ENCODE measurements around the gene BIRC2.
"Not testable (repeated sequence)": the region's sequence is repeated elsewhere in the genome, so short reads cannot be mapped to it uniquely, and the experiment has no call there.

The BIRC2 gene

DNA sequence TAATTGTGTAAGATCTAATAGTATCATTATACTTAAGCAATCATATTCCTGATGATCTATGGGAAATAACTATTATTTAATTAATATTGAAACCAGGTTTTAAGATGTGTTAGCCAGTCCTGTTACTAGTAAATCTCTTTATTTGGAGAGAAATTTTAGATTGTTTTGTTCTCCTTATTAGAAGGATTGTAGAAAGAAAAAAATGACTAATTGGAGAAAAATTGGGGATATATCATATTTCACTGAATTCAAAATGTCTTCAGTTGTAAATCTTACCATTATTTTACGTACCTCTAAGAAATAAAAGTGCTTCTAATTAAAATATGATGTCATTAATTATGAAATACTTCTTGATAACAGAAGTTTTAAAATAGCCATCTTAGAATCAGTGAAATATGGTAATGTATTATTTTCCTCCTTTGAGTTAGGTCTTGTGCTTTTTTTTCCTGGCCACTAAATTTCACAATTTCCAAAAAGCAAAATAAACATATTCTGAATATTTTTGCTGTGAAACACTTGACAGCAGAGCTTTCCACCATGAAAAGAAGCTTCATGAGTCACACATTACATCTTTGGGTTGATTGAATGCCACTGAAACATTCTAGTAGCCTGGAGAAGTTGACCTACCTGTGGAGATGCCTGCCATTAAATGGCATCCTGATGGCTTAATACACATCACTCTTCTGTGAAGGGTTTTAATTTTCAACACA is 23.3 kb upstream of the BIRC2 start:
- no peak for DNase-seq (ENCODE audit: low spot score)

DNA sequence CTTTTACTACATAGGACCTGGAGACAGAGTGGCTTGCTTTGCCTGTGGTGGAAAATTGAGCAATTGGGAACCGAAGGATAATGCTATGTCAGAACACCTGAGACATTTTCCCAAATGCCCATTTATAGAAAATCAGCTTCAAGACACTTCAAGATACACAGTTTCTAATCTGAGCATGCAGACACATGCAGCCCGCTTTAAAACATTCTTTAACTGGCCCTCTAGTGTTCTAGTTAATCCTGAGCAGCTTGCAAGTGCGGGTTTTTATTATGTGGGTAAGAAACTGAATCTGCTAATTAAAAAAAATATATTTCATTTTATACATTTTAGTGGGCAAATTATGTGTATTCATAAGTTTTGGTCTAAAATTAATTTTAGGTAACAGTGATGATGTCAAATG is 21.9 kb upstream of the BIRC2 start:
- DNase-seq (ENCODE audit: low spot score) = no peak

DNA sequence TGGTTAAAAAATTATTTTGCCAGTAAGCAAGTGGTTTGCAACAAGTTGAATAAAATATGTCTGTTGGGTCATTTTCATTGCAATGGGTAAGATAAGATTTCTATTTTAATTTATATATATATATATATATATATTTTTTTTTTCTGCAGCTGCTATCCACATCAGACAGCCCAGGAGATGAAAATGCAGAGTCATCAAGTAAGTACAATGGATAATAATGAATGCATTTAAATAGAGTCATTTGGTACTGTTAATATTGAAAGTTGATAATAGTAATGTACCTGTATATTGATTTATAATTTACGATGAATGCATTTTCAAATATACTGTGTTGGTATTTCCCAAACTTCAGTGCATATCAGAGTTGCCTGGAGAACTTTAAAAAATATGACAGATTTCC is 18.3 kb upstream of the BIRC2 start:
- DNase-seq (ENCODE audit: low spot score) = no peak

DNA sequence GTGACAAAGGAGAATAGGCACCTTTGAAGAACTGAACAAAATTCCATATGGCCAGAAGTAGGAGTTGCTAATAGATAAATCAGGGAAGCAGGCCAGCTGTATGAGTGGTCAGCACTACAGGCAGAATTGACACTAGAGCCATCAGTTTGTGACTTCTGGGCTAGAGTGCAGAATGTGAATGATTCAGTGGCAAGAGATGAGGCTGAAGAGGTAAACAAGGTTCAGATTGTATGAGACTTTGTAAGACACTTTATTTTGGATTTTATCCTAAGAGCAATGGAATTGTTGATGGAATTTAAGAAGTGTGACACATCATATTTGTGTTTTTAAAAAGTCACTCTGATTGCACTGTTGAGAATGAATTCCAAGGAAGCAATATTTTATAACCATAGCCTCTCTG is 16.8 kb upstream of the BIRC2 start:
- no peak for DNase-seq (ENCODE audit: low spot score)

DNA sequence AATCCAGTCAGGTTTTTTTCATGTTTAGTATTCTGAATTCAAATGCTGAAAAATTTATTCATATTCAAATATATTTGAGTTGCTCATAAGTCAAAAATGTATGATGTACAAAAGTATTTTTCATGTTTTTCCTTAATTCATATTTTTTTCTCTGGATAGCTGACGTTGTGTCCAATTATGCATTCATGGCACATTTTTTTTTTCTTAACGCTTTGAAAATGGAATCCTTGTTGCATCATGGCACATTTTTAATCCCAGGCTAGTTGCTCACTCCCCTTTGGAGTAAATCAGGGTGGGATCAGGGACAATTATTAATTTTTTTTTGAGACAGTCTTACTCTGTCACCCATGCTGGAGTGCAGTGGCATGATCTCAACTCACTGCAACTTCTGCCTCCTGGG is 15.7 kb upstream of the BIRC2 start:
- no peak for DNase-seq (ENCODE audit: low spot score)

DNA sequence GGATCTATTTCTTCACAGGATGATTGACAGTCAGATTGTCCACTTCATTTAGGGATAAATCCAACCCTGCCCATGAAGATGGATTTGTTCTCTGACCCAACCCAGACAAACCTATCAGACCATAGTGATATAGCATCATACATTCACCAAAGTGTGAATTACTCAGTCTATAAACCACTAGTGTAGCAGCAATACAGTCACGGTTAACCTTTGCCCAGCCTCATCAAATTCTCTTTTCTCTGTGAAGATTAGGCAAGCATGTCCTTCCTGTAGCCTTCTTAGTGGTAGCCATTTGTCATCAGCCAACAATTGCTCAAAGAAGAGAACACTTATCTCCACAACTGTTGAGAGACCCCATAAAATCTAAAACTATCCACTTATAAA is 14.4 kb upstream of the BIRC2 start:
- DNase-seq (ENCODE audit: low spot score) = no peak

DNA sequence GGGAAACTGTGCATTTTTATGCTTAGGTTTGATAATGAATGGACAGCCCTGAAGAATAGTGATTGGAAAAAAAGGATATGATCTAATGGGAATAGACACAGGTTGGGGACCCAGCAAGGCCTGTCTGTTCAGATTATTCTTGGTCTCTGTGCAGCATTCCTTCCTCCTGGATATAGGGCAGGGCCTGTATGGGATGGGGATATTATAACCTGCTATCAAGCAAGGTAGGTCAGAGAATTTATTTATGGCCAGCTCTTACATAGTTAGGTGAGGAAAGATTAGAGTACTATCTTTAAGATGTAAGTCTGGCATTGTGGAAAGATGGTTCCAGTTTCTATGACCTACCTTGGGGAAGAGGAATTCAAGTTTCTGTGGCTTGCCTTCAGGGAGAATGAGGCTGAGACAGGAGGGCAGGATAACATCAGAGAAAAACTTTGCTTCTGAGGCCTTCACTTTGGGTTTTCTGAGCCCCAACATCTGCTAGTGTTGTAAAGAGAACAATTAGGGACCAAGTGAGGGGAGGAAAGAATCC is 8.5 kb upstream of the BIRC2 start:
- no peak for DNase-seq (ENCODE audit: low spot score)

DNA sequence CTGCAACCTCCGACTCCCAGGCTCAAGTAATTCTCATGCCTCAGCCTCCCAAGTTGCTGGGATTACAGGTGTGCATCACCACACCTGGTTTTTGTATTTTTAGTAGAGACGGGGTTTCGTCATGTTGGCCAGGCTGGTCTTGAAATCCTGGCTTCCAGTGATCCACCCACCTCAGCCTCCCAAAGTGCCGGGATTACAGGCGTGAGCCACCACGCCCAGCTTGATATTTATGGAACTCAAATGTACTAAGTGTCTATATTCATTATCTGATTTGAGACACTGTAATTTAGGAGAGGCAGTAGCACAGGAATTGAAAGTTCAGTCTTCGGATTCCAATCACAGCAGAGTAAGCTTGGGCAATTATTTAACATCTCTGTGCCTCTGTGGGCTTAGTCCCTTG is 5.7 kb upstream of the BIRC2 start:
- not testable (repeated sequence) for DNase-seq (ENCODE audit: low spot score)

DNA sequence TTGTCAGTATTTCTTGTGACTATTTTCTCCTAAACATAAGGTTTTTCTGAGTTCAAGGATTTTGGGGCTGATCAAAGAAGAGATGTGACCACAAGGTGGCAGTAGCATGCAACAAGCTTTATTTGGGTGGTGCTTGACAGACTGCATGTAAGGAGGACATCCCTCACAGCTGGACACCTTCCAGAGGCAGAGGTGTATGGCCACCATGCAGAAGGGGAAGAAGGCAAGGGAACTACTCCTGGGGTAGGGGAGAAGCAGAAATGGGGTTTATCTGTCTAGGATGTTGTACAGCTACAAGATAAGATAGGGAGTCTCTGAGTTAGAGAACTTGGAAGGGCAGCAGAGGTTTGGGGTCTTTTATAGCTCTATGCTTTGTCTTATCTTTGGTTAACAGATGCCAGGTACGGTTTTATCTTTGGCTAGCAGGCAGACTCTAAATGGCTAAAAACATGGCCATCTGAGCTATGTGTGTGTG is 5.1 kb upstream of the BIRC2 start:
- DNase-seq (ENCODE audit: low spot score) = peak; percentile 76

DNA sequence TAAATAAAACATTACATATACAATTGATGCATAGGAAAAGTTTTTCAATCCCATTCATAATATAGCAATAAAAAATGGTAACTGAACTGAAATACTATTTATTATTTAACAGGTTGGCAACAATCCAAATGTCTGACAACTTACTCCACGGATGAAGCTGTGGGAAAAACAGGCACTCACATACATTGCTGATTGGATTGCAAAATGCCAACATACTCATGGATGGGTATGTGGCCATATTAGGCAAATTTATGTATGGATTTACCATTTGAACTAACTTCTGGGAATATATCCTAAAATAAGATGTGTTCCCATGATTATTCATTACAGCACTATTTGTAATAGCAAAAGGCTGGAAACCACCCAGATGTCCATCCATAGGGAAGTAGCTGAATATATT is 3.2 kb upstream of the BIRC2 start:
- DNase-seq (ENCODE audit: low spot score) = no peak

DNA sequence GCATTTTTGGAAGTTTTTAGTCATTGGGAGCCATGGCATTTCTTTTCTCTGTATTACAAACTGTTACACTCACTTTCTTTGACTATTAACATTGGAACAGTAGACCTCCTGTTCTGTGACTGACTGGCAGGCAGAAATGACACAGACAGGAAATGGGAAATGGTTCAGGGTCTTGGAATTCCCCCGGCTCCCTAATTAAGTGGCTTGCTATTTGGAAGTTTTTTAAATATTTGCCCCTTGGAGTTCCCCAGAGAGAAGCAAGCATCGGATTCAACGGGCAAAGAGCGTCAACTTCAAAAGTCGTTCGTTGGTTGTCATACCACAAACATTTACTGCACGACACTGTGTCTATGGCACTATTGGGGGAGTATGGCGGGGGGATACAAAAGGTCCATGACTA is 1.1 kb upstream of the BIRC2 start:
- DNase-seq (ENCODE audit: low spot score) = no peak

DNA sequence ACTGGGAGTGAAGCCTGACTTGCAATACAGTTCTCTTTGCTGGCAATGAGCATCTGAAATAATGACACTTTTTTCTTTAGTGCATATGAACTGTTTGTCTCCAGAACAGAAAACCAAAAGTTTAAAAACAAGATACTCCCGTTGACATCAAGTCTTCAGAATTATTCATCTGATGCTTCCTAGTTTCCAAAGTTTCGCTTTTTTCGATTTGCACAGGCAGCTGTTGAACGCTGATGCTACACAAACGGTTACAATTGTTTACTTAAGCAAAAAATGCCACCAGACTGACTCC is 612 bp upstream of the BIRC2 start:
- DNase-seq (ENCODE audit: low spot score) = no peak

DNA sequence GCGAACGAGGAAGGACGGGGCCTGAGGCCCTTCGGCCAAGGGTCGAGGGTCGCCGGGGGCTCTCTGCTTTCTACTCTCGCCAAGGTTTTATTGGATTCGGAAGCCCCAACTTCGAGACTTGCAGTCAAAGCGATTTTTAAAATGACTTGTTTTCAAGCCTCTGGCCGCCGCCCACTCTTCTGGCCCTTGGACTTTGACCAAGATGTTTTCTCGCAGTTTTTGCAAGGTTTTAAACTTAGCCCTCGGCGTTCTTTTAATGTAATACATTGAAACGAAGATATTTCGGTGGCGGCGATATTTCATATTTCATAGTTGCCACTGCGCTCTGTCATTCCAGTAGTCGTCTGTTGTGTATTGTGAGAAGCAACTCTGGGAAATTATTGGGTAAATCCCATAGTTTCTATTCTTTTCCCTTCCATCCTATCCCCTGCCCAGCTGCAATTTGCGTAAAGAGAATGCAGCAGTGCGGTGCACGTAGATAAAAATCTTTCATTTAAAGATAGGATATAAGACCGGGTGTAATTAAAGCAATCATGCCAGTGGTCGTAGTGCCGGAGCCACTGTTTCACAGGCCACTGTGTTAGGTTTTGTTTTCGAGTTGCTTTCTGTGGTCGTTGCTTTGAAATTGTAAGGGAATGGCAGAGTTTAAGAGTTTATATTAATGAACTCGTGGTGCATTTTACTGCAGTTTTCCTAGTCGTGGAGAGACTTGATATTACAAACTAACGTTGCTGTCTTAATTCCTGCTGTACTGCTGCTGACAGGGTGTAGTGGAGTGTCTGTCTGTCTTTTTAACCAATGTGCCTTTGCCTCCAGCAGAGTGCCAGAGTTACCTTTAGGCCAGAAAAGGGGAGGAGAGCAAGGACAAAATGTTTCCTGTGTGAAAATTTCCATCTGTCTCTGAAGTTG is 702 bp downstream of the BIRC2 start:
- peak; percentile 10 for DNase-seq (ENCODE audit: low spot score)

DNA sequence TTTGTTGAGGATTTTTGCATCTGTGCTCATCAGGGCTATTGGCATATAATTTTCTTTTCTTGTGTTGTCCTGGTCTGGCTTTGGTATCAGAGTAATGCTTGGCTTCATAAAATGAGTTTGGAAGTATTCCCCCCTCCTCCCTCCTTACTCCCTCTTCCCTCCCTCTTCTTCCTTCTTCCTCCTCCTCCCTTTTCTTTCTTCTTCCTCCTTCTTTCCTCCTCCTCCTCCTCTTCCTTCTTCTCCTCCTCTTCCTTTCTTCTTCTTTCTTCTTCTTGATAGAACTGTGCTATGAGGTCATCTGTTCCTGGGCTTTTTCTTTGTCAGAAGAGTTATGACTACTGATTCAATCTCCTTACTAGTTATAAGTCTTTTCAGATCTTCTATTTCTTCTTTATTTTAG is 10.1 kb downstream of the BIRC2 start:
- no peak for DNase-seq (ENCODE audit: low spot score)

DNA sequence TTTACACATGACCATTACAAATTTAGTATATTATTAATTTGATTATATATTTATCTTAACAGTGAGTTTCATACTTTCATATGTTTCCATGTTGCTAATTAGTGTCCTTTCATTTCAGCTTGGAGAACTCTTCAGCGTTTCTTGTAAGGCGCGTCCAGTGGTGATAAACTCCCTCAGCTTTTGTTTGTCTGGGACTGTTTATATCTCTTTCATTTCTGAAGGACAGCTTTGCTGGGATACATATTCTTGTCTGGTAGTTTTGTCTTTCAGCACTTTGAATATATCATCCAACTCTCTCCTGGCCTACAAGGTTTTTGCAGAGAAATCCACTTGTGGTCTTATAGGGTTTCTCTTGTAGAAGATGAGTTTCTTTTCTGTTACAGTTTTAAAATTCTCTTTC is 12.4 kb downstream of the BIRC2 start:
- DNase-seq (ENCODE audit: low spot score) = no peak

DNA sequence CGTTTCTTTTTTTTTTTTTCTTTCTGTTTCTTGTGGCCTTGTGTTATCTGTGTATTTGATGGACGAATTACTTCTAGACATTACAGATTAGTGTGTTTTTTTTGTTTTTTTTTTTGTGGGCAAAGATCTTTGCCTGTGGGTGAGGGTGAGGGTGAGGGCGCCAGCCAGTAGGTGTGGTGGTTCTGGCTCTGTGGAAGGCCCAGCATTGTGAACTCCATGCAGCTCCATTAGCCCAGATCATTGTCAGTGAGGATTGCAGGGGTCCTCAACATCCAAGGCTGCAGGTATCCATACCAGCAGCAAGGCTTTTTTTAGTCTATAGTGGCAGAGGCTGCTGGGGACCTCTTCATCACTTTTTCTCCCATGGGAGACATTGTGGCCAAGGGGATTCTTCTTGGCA is 13.7 kb downstream of the BIRC2 start:
- no peak for DNase-seq (ENCODE audit: low spot score)

DNA sequence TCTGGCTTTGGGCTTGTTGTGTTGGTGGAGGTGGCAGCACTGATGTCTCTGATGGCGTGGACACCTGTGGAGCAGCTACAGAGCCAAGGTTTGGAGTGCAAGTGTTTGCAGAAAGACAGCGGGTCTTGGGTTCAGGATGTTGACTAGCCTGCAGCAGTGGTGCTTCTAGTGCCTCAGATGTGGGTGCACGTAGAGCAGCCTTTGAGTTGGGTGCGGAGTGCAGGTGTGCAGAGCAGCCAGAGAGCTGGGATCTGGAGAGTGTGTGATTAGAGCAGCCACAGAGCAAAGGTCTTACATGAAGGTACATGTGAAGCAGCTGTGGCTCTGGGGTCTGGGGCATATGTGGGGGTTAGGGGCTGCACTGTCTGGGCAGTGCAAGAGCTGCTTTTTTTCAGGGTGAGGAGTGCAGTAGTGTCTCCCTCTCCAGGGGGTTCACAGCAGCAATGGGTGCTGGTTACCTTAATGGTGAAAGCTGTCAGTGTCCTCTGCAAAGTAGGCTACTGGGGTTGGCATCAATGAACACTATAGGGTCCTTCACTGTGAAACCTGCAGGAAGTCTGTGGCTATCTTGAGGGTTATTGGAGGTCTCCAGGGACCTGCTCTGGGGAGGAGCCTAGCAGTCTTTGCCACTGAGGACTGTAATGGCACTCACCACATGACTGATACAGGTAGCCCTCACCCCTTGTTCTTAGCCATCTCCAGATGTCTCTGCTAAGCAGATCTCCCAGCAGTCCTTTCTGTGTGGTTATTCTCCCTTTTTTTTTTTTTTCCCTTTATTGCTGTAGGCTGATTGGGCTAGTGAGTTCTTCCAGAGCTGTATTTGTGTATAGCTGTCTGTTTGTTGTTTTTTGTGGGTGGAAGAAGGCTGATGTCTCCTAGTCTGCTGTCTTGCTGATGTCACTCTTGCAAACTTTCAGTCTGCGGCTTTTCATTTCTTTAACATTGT is 14.3 kb downstream of the BIRC2 start:
- DNase-seq (ENCODE audit: low spot score) = no peak

DNA sequence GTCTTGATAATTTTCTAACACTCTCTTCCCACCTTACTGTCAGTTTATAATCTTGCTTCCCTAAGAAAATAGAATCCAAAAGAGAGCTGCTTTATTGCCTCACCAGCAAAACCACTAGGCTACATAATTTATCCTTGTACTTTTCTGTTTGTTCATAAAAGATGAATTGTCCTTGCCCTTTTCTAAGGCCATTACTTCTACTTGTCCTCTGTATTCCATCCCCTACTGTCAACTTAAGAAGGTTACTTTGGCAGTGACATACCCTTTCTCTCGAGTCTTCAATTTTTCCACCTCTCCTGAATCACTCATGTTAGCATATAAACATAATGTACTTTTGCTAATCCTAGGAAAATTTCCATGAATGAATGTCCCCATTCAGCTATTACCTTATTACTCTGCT is 18.0 kb downstream of the BIRC2 start:
- no peak for DNase-seq (ENCODE audit: low spot score)

DNA sequence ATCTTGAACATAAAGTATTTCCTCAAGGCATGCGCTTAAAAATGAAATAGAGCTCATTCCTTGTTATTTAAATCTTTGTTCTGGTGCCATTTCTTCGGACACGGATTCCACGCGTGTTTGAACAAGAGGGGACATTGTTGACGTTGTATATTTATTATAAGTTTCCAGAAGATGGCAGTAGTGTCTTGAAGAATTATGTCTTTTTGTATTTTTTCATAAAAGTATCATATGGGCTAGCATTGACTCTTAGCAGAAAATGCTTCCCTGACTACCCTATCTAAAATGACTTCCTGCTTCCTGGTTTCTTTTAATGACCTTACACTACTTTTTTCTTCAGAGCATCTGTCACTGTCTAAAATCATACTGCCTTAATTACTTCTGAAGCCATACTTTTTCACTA is 20.4 kb downstream of the BIRC2 start:
- no peak for DNase-seq (ENCODE audit: low spot score)

DNA sequence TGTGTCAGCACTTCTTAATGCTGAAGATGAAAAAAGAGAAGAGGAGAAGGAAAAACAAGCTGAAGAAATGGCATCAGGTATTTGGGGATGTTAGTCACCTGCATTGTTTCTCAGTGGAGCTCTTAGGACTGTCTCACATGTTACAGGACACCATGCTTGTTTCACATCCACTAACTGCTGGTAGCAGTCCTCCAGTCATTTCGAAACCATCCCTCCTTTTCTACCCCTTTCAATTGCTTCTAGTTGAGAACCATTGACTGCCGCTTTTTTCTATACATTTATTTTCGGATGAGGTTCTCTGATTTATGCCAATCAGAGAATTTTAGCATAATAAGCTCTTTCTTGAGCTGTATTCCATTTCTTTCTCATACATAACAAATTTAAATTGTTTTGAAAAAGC is 21.5 kb downstream of the BIRC2 start:
- no peak for DNase-seq (ENCODE audit: low spot score)

DNA sequence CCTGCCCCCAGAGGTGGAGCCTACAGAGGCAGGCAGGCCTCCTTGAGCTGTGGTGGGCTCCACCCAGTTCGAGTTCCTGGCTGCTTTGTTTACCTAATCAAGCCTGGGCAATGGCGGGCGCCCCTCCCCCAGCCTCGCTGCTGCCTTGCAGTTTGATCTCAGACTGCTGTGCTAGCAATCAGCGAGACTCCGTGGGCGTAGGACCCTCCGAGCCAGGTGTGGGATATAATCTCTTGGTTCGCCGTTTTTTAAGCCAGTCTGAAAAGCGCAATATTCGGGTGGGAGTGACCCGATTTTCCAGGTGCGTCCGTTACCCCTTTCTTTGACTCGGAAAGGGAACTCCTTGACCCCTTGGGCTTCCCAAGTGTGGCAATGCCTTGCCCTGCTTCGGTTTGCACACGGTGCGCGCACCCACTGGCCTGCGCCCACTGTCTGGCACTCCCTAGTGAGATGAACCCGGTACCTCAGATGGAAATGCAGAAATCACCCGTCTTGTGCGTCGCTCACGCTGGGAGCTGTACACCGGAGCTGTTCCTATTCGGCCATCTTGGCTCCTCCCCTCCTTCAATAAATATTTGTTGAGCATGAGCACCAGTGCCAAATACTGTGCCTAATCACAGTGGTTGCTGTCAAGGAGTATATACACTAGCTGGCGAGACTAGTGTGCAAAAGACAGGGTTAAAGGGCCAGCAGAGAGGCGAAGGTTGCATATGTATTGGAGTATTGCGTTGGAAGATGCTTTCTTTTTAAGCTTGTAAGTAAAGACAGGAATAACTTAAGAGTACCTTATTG is 27.8 kb downstream of the BIRC2 start:
- DNase-seq (ENCODE audit: low spot score) = not testable (repeated sequence)
